IPS DF 6.9 (cell line): Measurements from ENCODE around the gene TGIF2LX.
"Not testable (repeated sequence)": the region's sequence is repeated elsewhere in the genome, so short reads cannot be mapped to it uniquely, and the experiment has no call there.

Source experiments
- DNase-seq: peaks from one replicate; pipeline ENCODE4 v3.0.0-alpha.2; 2013; ENCODE audit warnings: low read depth, low spot score
- H3K27ac ChIP-seq: one replicate; pipeline ENCODE4 v1.5.1; 2013; ENCODE audit warnings: low read length, control low read depth
- H3K27me3 ChIP-seq: 2 replicates; pipeline ENCODE4 v1.6.1; 2013; ENCODE audit warnings: mild to moderate bottlenecking, low read length; ENCODE audit not compliant: control insufficient read depth, insufficient read depth
- H3K36me3 ChIP-seq: 2 replicates; pipeline ENCODE4 v1.6.1; 2013; ENCODE audit warnings: low read length; ENCODE audit not compliant: control insufficient read depth, insufficient read depth
- H3K4me1 ChIP-seq: 2 replicates; pipeline ENCODE4 v1.6.1; 2013; ENCODE audit warnings: low read length; ENCODE audit not compliant: control insufficient read depth, insufficient read depth
- H3K4me3 ChIP-seq: 2 replicates; pipeline ENCODE4 v1.5.1; 2013; ENCODE audit warnings: mild to moderate bottlenecking, low read length
- H3K9me3 ChIP-seq: 2 replicates; pipeline ENCODE4 v1.6.1; 2013; ENCODE audit warnings: low read length, inconsistent platforms; ENCODE audit not compliant: control insufficient read depth, insufficient read depth
- WGBS: extraction: QIAGEN DNeasy Blood & Tissue Kit; methylation state at CpG from one replicate; pipeline ENCODE4 v1.1.7; 2013; ENCODE audit warnings: mixed read lengths, missing lambda C conversion rate; ENCODE audit not compliant: insufficient read length, insufficient coverage; 5-methylcytosine and 5-hydroxymethylcytosine counted together

The TGIF2LX gene

DNA sequence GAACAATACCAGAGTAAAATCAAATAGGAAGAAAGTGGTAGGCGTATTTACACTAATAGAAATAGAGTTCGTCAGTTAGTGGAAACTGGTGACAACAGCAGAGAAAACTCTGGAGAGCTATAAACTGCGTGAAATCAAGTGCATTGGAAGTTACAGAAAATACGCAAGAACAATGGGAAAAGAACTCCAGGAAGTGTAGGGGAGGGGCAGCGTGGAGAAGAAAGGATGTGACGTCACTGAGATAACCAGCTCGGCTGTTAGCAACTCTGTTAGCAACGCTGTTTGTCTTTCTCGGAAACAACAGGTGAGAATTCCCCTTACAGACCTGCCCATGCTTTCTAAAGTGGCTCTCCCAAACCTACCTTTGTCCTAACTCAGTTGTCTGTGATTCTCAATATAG is at the start of gene TGIF2LX:
Gene TGIF2LX (plus strand): TSS at position 244 of the 400 bp plus-strand sequence. CDS start 178 bp downstream, outside the sequence.
- not testable (repeated sequence) for H3K4me1 ChIP-seq, H3K27ac ChIP-seq, H3K36me3 ChIP-seq, H3K27me3 ChIP-seq, H3K9me3 ChIP-seq, H3K4me3 ChIP-seq, DNase-seq
- WGBS, result no CpG with 5 or more reads among the region's 9 CpGs

- H3K9me3 ChIP-seq, H3K4me1 ChIP-seq, H3K36me3 ChIP-seq, H3K4me3 ChIP-seq, H3K27me3 ChIP-seq, H3K27ac ChIP-seq, DNase-seq: not testable (repeated sequence)
- WGBS, result no CpG with 5 or more reads among the region's 18 CpGs
Measured at GRCh38 chrX:89922338-89922934, 728 bp downstream of the TGIF2LX start.

GRCh38 chrX:89943077-89943476 is 21.4 kb downstream of the TGIF2LX start:
- H3K4me1 ChIP-seq, DNase-seq, H3K4me3 ChIP-seq, H3K9me3 ChIP-seq, H3K27me3 ChIP-seq, H3K36me3 ChIP-seq, H3K27ac ChIP-seq: not testable (repeated sequence)
- WGBS, result no CpG with 5 or more reads among the region's 5 CpGs

DNA sequence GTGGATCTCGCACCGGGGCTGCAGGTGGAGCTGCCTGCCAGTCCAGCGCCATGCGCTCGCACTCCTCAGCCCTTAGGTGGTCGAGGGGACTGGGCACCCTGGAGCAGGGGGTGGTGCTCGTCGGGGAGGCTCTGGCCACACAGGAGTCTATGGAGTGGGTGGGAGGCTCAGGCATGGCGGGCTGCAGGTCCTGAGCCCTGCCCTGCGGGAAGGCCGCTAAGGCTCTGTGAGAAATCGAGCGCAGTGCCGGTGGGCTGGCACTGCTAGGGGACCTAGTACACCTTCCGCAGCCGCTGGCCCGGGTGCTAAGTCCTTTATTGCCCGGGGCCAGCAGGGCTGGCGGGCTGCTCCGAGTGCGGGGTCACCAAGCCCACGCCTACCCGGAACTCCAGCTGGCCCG is 43.9 kb downstream of the TGIF2LX start:
- not testable (repeated sequence) for H3K27me3 ChIP-seq, H3K4me1 ChIP-seq, DNase-seq, H3K36me3 ChIP-seq, H3K9me3 ChIP-seq, H3K4me3 ChIP-seq, H3K27ac ChIP-seq
- no CpG with 5 or more reads among the region's 24 CpGs for WGBS
